Dedifferentiated amniotic fluid mesenchymal stem cell (primary cell): ENCODE measurements around the gene NGEF.
"Not testable (repeated sequence)": the region's sequence is repeated elsewhere in the genome, so short reads cannot be mapped to it uniquely, and the experiment has no call there.

Experiments used
- DNase-seq: peaks from one replicate; pipeline ENCODE4 v3.0.0-alpha.2; 2016; ENCODE audit errors: extremely low spot score

The NGEF gene, protein sequence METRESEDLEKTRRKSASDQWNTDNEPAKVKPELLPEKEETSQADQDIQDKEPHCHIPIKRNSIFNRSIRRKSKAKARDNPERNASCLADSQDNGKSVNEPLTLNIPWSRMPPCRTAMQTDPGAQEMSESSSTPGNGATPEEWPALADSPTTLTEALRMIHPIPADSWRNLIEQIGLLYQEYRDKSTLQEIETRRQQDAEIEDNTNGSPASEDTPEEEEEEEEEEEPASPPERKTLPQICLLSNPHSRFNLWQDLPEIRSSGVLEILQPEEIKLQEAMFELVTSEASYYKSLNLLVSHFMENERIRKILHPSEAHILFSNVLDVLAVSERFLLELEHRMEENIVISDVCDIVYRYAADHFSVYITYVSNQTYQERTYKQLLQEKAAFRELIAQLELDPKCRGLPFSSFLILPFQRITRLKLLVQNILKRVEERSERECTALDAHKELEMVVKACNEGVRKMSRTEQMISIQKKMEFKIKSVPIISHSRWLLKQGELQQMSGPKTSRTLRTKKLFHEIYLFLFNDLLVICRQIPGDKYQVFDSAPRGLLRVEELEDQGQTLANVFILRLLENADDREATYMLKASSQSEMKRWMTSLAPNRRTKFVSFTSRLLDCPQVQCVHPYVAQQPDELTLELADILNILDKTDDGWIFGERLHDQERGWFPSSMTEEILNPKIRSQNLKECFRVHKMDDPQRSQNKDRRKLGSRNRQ

DNA sequence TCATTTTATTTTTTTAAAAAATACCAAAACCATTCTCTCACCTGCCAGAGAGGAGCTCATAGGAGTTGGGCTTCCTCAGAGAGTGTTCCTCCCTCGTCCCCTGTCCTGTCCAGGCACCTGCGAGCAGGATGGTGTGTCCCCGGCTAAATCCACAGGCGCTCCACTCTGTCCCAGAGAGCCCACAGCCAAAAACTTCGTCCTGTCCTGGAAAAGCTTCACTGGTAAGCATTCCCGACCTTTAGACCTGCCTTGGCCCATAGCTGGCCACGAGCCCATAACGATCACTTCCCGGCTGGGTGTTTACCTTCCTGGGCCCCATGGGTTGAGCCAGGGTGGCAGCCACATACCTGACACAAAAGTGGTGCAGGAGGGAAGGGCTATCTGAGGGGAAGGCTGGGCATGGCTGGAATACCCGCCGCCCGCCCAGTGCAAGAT, at the start of gene NGEF:
NGEF (minus strand) TSS at position 230 of the 435 bp plus-strand sequence. CDS start 38,366 bp downstream, outside the sequence.
- DNase-seq = no peak

DNA sequence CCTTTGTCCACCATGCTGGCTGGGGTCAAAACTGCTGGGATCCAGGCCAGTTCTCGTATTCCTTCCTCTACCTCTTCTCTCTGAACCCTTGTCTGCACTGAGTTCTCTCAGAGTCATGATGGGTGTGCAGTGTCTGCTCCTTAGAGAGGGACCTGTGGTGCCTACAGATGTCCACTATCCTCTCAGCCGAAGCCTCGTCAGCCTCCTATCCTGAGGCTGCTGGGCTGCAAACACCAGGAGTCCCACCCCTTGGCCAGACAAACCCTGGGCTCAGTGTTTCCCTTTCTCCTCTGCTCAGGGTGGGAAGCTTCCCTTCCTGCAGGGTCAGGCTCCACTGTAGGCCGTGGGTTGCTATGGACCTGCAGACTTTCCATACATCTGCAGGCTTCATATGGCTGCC, 49.4 kb upstream of the NGEF start:
- DNase-seq = no peak

DNA sequence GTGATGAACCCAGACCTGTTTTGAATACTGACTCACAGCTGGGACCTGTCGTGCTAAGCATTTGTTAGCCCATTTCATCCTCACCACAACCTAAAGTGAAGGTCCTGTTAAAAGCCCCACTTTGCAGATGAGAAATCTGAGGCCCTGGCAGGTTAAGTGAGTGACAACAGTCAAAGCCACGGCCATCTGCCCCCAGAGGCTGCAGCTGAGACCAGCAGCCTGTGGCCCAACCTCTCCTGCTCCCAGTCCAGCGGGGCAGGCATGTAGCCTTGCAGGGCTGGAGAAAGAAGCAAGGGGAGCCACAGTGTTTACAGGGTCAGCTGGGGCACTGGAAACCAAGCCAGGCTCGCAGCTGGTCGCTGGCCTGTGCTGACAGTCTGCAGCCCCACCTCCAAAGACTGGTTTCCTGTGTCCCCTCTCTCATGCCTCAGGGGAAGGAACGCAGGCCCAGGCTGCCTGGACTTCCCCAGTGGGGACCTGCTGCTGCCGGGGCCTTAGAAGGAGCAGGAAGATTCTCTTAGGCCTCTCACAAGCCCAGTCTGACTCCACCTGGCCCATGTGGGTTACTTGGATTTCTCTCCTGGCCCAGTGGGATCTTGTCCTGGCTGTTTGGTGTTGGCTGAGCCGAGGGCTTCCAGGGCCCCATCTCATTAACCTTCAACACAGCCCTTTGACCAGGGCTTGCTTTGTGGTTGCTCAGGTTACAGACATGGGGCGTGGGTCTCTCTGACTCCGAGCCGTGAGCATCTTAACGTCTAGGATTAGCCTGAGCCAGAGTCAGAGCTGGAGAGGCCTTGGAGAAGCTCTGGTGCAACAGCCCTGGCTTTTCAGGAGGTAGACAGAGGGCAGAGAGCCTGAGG, 48.8 kb upstream of the NGEF start:
- DNase-seq = no peak

DNA sequence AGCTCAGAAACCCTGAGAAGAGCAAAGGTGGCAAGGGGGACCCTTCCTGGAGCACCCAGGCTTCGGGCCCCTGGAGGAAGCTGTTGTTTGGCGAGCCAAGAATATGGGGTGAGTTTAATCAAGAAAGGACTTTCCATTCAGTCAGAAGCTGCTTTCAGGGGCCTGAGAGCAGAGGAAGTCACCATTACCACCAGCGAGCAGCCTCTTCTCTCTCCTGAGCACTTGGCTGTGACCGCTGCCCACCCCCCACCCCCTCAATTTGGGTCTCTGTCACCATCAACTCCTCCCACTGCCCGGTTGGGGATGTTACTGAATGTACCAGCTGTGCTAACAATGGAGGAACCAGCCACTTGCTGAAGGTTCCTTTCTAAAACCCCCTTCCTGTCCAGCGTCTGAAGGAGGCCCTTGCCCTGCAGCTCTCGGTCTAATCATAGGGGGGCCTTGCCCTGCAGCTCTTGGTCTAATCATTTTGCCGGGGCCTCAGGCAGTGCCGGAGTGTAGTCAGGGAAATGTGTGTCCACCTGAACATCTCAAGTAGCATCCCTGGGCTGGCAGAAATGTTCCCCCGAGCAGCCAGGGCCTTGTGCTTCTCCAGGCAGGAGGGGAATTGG, 48.0 kb upstream of the NGEF start:
- DNase-seq = no peak

DNA sequence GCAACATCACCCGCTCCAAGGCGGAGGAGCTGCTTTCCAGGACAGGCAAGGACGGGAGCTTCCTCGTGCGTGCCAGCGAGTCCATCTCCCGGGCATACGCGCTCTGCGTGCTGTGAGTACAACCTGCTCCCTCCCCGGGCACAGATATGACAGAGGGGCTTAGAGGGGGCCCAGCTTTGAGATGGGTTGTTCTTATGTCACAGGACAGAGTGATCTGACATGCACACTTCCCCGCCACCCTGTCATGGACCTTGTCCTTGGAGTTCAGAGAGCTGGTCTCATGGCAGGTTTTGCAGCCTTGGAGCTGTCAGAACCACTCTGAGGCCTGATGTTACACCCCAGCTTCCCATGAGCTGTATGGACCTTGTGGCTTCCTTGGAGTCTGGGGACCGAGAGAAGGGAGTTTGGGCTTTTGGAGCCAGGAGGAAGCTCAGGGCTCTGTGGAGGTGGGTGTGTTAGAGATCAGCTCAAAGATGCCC, 47.5 kb upstream of the NGEF start:
- DNase-seq = no peak

DNA sequence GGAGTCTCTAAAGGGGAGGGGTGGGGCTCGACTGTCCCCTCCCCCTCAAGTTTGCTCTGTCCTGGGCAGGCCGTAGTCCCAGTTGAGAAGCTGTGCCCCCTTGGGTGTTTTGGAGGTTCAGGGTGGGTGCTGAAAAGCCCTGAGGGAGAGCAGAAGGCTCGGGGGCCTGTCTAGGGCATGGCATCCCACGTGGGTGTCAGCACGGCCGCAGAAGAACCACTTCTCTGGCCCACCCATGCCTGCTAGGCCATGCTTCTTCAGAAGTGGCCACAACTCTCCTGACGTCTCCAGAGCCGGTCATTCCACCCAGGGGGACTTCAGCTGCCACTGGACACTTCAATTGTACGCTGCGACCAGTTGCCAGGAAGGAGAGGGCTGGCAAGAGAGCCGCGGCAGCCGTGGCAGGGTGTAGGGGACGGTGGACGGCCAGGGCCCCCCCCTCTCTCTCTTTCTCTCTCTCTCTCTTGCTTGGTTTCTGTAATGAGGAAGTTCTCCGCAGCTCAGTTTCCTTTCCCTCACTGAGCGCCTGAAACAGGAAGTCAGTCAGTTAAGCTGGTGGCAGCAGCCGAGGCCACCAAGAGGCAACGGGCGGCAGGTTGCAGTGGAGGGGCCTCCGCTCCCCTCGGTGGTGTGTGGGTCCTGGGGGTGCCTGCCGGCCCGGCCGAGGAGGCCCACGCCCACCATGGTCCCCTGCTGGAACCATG, 46.9 kb upstream of the NGEF start, which contains the start of gene INPP5D:
INPP5D (plus strand) TSS at position 546 of the 704 bp plus-strand sequence; CDS start at position 683, 137 bp downstream.
- DNase-seq = no peak

DNA sequence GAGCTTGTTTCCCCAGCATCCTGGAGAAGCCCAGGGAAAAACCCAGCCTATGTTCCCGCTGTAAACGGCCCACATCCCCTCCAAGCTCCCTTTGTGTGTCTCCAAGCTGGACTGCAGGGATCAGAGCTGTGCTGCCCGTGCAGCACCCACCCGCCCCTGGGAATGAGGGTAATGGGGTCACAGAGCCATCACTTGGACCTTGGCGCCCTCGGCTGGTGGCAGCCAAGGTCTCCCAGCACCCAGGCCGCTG, 46.4 kb upstream of the NGEF start:
- no peak for DNase-seq

DNA sequence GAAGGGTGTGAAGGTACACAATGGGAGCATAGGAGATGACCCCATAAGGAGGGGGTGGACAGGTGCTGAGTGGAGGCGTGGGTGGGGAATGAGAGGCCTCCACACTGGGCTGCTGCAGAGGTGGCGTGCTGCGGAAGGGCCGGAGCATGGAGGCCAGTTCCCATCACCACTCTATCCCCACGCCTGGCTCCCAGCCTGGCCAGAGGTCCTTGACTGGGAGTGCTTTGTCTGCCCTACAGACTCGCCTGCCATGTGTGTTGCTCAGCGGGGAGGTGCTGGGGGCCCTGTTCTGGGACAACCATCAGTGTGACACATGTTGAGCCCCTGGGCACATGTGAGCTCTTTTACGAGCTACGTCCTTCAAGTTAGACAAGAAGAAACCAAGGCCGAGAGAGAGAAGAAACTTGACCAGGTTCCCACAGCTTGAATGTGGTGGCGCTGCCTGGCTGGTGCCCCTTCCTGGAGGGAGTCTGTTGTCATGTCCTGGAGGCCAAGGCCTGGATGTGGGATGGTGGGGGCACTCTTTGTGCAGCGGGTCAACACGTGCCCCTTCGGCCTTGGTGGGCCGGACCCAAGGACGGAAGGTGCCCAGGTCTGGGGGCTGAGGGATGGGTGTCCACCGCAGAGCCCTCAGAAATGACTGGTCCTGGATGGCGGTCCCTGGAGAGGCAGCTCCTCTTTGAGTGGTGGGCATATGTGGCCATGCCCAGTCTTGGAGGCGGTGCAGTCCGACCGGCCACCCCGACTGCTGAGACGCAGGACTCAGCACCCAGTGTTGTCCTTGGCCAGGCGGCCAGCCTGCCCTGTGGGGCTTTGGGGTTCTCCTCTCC, 45.9 kb upstream of the NGEF start:
- no peak for DNase-seq

DNA sequence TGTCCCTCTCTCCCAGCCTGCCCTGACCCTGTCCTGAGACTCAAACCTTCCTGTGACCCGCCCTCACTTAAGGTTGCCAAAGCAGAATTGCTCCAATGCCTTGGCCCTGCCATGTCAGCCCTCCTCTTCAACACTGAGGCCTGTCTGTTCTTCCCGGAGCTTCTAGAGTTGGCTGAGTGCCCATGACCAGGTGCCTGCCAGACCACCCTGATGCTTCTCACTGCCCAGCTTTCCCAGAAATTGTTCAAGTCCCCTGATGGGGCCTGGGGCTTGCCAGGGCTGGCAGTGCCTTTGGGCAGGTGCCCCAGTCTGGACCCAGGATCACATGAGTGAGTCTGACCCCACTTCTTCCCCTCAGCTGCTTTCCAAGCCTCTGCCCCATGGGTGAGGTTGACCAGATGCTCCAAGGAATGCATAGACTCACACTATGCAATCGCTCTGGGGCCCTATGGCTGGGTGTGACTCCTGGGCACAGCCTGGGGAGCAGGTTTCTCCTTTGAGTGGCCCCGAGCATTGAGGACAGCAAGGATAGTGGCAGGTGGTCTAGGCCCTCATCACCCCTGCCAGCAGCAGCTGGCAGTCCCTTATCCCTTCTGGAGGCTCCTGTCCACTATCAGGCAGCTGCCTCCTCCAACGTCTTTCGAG, 44.0 kb upstream of the NGEF start:
- DNase-seq = no peak

DNA sequence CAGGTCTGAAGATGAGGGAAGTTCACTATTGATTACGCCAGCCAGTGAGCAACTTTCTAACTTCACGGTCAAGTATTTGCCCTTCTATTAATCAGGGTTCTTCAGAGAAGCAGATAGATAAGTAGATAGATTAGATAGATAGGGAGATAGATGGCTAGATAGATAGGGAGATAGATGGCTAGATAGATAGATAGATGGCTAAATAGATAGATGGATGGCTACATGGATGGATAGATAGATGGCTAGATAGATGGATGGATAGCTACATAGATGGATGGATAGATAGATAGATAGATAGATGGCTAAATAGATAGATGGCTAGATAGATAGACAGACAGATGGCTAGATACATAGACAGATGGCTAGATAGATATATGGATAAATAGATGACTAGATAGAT, 42.3 kb upstream of the NGEF start:
- no peak for DNase-seq

DNA sequence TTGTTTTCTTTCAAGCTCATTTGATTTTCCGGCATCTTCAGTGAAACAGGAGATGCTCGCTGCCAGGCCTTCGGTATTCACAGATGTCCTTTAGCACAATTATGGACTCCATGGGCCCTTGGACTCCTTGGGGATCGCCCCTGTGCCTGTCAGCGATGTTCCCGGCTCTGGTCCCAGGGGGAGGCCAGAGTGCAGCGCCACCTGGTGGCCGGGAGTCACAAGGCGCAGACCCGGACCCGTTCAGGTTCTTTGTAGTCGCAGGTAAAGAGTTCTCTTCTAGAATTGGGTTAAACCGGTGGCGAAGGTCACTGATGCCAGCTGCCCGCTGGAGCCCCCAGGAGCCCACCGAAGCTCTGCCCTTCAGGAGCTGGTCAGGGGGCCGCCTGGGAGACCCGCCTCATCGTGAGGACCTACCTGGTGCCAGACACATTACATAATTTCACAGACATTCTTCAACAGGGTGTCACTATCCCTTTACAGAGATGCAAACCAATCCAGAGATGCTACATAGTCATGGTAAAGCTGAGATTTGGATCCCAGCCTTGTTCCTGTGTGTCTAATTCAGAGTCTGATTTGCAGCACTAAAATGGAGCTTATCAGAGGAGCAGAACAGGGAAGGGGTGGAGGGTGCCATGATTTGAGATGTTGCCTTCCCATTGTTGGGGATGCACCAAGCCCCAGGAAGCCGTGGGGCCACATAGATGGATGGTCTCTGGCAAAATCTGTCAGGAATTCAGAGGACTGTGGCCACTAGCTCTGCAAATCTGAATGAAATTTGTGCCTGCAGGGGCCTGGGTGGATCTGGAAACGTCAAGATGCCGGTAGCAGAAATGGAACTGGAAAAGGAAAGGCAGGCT, 41.1 kb upstream of the NGEF start:
- DNase-seq = no peak

DNA sequence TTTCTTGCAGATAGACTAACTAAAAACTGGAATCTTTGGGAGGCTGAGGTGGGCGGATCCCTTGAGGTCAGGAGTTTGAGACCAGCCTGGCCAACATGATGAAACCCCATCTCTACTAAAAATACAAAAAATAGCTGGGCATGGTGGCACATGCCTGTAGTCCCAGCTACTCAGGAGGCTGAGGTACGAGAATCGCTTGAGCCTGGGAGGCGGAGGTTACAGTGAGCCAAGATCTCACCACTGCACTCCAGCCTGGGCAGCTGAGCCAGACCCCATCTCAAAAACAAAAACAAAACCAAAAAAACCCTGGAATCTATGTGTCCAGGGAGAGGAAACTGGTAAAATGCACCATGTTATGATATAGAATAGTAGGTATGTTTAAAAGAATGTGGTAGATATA, 39.5 kb upstream of the NGEF start:
- not testable (repeated sequence) for DNase-seq

DNA sequence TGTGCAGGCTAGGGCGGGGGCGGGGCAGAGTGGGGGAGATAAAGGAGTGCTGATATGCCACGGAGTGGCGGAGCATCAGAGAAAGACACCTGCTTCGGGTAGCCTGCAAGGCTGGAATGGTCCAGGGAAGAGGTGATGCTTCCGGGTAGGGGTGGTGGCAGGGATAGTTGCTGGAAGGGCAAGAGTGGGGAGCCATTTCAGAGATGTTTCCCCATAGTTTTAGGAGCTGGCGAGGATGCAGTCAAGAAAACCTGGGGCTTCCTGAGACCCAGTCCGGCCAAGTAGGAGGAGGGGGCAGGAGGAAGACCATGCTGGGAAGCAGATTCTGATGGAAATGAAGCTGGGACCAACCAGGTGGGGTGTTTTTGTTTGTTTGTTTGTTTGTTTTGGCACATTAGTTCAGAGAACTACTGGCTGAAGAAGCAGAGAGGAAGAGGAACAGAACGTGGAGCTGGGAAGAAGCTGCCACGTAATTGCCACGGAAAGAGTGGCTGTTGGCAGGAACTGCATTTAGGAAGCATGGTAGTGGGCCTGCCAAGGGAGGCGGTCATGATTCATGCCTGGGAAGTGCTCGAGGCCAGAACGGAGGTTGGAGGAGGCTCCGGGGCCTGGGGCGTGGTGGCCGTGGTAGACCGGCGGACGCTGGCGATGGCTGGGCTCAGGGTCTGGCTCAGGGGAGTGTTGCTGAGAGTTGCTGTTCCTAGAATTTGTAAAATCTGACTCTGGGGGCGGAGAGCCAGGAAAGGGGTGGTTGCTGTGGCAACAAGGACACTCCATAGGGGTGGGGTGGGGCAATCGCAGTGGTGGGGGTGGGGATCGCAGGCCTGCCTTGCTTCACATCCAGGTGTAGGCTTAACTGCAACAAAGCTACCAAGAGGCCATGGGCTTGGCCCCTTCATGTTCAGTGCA, 38.4 kb upstream of the NGEF start:
- no peak for DNase-seq

DNA sequence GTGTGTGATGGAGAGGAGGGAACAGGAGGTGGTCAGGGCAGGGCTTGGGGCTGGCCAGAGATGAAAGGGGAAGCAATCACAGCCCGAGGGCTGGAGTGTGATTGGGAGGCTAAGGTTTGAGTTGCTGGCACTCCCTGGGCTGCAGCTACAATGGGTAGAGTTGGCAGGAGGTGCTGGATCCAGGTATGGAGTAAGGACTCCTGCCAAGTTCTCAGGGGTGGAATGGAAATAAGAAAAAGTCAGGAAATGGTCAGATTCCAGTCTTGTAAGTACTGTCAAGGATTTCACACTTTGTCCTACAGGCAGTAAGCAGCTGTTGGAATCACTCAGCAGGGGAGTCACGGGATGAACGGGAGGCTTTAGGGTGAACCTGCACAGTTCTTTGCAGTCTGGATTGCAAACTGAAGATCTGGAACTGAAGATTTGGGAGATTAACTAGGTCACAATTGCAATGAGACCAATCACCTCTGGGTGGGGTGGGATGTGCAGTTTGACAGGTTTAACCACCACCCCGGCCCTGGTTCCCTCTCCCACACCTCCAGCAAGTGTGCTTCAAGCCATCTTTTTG, 36.2 kb upstream of the NGEF start:
- DNase-seq = no peak

DNA sequence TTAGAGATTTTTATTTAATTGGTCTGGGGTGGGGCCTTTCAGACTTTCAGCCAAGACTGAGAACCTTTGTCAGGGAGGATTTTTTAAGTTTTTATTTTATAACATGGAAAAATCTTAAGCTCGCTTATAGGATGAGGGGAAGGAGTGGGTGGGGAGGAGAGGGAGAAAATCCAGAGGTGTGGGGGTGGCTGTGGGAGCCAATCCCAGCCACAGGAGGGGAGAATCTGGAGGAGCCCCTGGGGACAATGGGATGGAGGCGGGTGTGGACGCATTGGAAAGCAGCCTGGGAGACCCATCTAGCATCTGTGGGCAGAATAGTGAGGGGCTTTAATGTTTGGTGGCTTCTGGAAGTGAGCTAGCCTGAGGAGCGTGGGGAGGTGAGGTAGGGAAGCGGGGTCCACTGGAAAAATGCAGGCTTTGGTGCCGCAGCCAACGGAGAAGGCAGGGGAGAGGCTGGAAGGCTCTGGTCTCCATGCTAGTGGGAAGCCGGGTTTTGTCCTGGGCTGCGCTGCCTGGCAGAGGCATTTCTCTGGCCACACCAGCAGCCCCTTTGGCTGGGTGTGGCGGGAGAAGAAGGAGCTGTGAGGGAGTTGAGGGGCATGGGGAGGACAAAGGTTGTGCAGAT, 35.6 kb upstream of the NGEF start:
- DNase-seq = no peak

DNA sequence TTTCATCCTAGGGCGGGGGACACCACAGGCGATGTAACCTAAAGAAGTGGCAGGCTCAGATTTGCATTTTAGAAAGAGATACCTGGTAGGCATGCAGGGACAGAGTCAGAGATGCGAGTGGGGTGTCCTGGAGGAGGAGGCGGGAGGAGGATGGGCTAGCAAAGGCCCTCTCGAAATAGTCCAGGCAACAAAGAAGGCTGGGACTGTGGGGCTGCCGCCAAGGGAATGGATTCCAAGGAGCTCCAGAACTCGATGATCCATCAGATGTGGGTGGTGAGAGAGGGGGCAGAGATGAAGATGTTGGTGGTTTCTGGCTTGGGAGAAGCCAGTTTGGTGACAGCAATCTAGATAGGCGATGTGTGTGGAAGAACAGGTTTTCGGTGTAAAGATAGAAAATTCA, 34.6 kb upstream of the NGEF start:
- no peak for DNase-seq

DNA sequence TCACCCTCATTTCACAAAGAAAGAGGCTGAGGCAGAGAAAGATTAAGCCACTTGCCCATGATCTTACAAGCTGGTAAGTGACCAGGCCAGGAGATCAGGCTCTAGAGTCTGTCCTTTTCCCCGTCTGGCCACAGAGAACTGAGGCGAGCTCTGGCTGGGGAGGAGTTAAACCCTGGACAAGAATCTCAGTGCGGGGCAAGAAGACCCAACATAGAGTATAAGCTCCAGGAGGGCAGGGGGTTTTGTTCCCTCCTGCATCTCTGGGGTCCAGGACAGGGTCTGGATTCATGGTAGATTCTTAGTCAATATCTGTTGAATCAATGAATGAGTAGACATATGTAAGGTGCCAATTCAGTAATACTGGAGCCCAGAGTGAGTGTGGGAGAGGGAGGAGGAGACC, 34.1 kb upstream of the NGEF start:
- no peak for DNase-seq
